Stimulated activated CD4-positive, alpha-beta T cell treated with anti-CD3 and anti-CD28 coated beads, TNF-alpha, amount 100 ng/mL, for 4 hours (primary cell): ENCODE data around the gene SUPT6H.
"Not testable (repeated sequence)": the region's sequence is repeated elsewhere in the genome, so short reads cannot be mapped to it uniquely, and the experiment has no call there.

Source experiments
- DNase-seq, 3 experiments: peaks; one replicate each; pipeline ENCODE4 v3.0.0-alpha.2; 2020; ENCODE audit warnings: low read depth in 3 of 3

SUPT6H gene

DNA sequence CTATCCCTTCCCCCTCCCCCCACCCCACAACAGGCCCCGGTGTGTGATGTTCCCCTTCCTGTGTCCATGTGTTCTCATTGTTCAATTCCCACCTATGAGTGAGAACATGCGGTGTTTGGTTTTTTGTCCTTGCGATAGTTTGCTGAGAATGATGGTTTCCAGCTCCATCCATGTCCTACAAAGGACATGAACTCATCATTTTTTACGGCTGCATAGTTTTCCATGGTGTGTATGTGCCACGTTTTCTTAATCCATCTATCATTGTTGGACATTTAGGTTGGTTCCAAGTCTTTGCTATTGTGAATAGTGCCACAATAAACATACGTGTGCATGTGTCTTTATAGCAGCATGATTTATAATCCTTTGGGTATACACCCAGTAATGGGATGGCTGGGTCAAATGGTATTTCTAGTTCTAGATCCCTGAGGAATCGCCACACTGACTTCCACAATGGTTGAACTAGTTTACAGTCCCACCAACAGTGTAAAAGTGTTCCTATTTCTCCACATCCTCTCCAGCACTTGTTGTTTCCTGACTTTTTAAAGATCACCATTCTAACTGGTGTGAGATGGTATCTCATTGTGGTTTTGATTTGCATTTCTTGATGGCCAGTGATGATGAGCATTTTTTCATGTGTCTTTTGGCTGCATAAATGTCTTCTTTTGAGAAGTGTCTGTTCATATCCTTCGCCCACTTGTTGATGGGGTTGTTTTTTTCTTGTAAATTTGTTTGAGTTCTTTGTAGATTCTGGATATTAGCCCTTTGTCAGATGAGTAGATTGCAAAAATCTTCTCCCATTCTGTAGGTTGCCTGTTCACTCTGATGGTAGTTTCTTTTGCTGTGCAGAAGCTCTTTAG is 74.1 kb downstream of the SUPT6H start:
- DNase-seq, result not testable (repeated sequence)

DNA sequence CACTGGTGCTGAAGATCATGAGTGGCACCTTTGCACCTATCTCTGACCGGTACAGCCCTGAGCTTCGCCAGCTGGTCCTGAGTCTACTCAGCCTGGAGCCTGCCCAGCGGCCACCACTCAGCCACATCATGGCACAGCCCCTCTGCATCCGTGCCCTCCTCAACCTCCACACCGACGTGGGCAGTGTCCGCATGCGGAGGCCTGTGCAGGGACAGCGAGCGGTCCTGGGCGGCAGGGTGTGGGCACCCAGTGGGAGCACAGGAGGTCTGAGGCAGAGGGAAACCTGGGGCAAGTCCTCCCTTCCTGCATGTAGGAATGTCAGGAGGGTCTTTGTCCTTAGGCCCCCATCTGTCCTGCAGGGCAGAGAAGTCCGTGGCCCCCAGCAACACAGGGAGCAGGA is 75.3 kb downstream of the SUPT6H start:
- DNase-seq, result no peak

DNA sequence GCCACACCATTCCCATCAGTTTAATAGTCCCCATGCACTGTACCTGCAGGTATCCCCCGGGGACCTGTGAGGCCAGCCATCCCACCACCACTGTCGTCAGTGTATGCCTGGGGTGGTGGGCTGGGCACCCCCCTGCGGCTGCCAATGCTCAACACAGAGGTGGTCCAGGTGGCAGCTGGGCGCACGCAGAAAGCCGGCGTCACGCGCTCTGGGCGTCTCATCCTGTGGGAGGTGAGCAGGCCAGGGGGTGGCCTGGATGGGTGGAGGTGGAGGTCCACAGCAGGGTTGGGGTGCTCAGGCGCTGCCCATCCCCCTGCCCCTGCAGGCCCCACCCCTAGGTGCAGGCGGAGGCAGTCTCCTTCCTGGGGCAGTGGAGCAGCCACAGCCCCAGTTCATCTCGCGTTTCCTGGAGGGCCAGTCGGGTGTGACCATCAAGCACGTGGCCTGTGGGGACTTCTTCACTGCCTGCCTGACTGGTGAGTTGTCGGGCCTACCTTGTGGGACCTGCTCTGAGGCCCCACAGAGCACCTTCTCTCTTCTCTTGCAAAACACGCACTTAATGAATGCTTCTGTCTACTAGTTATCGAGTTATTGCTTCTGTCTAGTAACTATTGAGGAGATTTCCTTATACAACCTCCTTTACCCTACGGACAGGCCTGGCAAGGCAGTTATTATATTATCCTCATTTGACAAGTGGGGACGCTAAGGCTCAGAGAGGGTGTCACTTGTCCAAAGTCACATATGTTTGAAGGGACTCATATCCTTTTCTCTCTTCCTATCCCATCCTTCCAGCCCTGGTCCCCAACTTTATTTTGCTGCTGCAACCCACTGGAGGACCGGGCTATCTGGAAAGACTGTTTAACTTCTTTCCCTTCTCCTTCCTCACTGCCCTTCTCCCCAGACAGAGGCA is 76.0 kb downstream of the SUPT6H start:
- no peak for DNase-seq

DNA sequence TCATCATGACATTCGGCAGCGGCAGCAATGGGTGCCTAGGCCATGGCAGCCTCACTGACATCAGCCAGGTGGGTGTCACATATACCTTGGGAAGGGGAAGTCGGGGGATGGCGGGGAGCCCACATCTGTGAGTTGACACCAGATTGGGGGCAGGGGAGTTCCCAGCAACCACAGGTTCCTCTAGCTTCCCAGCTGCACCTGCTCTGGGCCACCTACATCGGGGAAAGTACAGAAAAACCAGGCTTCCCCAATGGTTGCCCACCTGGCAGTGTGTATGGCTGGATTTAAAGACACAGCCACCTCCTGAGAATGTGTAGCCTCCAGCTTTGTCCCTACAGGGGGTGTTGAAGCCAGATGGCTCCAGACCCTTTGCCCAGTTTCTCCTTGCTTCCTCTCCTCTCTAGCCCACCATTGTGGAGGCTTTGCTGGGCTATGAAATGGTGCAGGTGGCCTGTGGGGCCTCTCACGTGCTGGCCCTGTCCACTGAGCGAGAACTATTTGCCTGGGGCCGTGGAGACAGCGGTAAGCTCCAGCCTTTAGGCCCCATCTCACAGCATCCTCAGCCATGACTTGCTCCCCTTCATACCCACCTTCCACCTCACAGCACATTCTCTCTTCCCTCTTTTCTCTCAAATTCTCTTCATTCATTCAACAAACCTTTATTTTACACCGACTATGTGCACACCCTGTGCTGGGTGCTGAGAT is 76.8 kb downstream of the SUPT6H start:
- peak in 2 of 3 experiments; percentile 61 to 65 for DNase-seq

DNA sequence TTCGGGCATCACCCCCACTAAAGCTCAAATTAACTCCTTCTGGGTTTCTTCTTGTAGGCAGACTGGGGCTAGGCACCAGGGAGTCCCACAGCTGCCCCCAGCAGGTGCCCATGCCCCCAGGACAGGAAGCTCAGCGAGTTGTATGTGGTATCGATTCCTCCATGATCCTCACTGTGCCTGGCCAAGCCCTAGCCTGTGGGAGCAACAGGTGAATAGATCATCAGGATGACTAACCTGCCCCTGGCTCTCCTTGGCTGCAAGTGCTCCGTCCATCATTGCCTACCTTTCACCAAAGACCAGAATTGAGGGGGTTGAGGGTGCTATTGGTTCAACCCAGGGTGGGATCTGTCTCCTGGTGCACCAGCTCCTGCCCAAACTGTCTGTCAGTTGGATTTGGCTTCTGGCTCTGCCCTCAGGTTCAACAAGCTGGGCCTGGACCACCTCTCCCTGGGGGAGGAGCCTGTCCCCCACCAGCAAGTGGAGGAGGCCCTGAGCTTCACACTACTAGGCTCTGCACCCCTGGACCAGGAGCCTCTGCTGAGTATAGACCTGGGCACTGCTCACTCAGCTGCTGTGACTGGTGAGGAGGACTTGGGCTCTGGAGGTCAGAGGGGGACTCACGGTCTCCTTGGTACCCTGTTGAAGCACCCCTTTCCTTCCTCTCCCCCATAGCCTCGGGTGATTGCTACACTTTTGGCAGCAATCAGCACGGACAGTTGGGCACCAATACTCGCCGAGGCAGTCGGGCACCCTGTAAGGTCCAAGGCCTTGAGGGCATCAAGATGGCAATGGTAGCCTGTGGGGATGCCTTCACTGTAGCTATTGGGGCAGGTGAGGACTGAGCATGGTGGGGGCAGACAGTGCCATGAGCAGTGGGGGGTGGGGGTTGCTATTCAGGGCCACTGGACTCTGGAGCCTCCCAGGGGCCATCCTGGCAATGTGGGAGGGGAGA is 78.7 kb downstream of the SUPT6H start:
- DNase-seq, result no peak

DNA sequence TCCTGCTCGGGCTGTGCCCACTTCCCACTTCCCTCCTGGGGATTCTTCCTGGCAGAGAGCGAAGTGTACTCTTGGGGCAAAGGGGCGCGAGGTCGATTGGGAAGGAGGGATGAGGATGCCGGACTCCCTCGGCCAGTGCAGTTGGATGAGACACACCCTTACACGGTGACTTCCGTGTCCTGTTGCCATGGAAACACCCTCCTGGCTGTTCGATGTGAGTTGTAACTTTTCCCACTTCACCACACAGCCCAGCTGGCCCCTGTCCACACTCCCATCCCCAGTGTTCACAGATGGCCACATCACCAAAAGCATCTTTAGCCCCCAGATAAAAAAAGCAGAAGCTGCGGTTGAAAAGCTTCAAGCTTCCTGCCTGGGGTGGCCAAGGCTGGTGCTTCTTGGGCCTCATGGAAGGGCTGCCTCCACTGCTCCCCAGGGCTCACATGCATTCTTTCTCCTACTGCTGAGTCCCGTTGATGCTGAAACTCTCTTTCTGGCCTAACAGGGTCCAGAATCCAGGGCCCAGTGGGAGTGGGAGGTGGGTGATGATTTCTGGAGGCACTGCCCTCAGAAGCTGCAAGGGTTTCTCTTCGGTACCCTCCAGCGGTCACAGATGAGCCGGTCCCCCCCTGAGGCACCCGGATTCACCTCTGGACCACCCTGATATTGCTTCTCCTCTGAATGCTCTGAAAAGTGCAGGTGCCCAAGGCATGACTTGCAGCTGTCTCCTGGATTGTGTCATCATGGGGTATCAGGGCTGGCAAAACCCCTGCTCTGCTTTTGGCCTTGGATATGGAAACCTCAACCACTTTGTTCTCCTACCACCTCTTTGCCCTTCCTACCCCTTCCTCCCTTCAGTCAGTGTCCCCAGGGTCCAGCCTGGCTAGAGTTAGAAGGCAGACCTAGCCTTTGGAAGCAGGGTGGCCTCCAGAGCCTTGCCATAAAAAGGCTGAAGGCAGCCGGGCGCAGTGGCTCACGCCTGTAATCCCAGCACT is 79.6 kb downstream of the SUPT6H start:
- DNase-seq, result no peak

DNA sequence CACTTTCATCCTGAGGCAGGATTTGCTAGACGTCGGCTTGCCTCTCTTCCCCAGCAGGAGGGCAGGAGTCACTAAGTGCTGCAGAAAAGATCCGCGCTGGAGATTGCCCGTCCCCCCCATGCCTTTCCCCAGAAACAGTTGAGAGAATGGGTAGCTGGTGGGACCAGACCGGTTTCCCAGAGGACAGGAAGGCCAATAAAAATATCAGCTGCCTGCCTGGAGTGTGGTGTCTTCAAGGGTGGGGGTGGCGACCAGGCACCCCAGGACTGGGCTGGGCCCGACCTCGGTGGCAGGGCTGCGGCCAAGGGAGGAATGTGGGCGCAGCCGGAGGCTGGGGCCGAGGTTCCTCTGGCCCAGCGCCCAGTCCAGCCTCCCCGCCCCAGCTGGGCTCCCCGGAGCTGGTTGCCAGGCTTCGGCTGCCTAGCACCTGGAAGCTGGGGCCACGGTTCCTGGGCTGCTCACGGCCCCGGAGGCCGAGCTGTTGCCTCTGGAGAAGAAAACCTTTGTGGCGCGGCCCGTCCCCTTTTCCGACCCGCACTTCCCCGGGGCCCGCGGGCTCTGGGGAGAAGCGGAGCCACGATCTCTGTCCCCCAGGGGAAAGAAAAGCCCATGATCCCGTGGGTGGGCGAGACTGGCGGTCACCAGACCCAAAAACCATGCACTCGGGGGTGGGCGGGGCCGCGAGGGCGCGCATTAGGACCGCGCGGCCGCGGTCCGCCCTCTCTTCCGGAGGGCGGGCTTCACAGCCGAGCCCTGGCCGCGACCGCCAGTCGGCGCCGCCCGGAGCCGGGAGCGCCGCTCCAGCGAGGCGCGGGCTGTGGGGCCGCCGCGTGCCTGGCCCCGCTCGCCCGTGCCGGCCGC is 81.5 kb downstream of the SUPT6H start, which contains the start of gene TRAF4:
TRAF4 (plus strand) TSS at position 769 of the 861 bp plus-strand sequence. CDS start 102 bp downstream, outside the sequence.
- peak; percentile 62 to 72 (median 65) for DNase-seq

DNA sequence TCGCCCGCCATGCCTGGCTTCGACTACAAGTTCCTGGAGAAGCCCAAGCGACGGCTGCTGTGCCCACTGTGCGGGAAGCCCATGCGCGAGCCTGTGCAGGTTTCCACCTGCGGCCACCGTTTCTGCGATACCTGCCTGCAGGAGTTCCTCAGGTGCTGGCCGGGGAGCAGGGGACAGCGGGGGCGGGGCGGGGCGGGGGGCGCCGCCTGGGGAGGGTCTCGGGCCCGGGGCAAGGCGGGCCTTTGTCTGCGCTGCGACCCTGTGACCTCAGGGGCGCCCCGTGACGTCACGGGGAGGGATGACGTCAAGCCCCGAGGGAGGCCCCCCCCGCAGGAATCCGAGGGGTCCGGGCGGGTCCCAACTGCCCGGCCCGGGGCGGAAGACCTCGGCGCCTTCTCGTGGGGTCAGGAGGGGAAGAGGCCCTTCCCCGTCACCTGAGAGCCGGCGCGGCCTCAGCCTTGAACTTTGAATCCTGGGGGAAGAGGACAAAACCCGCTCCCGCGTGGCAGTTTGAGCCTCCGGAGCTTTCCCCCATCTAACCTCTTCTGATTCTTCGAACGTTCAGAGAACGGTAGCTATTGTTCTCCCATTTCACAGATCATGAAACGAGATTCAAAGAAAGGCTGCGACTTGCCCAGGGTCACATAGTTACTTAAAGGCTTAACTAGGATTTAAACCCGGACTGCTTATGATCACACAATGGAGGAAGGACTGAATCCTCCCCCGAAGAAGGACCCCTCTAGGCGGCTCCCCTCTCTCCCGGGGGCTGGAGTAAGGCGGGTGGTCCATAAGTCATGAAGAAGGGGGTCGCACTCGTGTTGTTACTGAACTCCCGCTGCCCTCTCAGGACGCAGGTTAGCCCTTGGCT is 82.3 kb downstream of the SUPT6H start:
- peak; percentile 46 to 71 (median 56) for DNase-seq

DNA sequence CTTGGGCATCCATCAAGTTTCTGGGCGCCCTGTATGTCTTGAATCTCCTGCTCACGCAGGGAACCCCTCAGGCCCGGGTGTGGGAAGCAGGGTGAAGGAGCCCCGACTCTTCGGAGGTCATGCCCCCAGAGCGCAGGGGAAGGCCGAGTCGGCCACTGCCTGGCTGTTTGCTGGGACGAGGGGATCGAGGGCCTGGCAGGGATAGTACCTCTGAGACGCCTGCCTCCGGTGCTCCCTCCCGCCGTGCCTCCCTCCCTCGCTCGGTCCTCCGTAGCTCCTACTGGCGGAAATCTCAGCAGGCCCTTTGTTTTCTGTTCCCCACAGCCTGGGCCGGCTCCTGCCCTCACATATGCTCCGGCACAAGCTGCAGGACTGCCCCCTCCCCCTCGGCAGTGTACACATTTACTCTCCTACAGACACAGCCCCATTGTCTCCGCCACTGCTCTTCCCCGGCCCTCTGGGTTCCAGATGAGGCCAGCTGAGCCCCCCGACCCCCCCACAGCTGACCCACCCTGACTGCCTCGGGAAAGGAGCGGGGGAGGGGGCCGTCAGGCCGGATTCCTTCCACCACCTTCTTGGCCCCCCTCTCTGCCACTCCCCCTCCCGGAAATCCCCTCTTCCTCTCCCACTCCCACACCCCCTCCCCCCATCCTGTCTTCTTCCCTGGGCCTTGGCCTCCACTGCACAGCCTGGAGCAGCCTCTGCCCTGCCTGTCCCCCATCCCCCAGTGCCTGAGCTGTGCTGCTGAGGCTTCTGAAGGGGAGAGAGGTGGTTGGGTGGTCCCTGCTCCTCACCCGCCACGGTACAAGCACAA is 83.2 kb downstream of the SUPT6H start:
- no peak for DNase-seq

DNA sequence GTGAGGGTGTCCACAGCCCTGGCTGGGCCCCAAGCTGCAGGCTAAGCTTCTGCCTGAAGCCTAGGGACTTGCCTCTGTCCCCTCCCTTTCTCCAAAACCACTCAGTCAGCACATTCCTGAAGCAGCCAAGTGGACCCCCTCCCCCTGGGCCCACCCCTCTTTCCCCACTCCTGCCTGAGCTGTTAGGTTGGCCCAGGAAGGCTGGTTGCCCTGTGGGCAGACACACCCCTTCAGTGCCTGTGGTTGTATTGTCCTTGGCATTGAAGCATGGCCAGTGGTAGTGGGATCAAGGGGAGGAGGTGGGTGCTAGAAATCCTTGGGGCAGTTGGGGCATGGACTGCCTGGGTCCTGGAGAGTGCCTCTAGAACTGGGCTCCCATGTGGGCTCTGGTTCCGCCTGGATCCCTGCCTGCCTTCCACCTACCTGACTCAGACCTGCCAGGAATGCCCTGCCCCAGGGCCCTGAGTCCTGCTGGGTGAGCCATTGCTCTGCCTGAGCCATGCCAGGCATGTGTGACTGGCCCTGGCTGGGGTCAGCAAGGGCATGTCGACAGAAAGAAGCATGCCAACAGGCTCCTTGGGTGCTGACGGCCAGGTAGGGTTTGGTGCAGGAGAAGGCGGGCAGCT is 83.9 kb downstream of the SUPT6H start:
- DNase-seq, result no peak

DNA sequence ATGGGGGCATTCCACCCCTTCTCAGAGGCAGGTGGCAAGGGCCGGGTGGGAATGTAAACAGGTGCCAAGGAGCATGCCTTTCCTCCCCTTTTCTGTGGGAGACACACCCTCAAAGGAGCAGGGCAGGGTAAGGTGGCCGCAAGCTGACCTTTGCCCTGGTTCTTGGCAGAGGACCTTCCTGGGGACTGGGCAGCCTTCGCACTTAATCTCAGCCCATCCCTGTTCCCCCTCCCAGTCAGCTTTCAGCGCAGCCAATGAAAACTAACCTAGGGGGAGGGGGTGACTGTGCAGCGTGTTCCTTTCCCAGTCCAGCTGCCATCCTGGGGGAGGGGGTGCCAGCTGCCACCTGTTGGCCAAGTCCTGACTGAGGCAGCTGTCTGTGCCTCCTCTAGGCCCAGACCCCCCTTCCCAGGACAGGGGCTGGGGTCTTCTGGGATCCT is 84.6 kb downstream of the SUPT6H start:
- DNase-seq, result no peak

DNA sequence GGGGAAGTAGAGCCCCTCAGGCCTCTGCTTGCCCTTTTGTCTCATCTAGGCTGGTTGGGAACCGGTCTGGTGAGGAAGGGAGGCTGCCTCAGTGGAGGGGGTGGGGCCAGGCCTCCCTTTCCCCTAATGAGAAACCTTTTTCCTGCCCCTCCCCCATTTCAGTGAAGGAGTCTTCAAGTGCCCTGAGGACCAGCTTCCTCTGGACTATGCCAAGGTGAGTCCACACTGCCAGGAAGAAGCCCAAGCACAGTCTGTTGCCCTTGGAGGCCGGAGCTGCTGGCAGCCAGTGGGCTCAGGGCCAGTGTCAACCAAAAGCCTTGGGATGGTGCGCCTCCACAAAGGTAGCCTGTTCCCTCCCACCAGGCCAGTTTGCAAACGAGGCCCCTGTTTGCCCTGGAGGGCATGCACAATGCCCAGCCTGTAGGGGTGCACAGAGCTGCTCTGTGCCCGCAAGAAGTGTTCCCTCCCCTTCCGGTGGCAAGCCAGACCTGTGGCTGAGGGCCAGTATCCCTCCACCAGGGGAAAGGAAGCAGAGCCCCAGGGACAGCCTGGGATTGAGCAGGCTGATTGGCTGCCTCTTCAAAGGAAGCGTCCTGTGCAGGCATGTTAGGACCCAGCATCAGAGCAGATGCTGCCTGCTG is 85.2 kb downstream of the SUPT6H start:
- DNase-seq, result no peak

DNA sequence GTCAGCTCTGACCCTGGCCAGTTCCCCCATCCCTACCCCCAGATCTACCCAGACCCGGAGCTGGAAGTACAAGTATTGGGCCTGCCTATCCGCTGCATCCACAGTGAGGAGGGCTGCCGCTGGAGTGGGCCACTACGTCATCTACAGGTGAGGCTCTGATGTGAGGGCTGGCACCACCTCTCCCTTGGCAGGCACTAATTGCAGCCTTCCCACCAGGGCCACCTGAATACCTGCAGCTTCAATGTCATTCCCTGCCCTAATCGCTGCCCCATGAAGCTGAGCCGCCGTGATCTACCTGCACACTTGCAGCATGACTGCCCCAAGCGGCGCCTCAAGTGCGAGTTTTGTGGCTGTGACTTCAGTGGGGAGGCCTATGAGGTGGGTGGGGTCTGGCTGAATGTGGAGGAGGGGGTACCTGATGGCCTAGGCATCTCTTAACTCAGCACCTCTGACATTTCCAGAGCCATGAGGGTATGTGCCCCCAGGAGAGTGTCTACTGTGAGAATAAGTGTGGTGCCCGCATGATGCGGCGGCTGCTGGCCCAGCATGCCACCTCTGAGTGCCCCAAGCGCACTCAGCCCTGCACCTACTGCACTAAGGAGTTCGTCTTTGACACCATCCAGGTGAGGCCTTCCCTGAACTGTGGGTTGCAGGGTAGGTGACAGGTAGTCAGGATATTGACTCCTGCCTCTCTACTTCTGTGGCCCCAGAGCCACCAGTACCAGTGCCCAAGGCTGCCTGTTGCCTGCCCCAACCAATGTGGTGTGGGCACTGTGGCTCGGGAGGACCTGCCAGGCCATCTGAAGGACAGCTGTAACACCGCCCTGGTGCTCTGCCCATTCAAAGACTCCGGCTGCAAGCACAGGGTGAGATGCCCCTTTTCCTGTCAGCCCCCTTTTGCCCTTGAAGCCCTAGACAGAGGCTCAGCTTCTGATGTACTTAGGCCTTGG is 86.1 kb downstream of the SUPT6H start:
- DNase-seq, result no peak

DNA sequence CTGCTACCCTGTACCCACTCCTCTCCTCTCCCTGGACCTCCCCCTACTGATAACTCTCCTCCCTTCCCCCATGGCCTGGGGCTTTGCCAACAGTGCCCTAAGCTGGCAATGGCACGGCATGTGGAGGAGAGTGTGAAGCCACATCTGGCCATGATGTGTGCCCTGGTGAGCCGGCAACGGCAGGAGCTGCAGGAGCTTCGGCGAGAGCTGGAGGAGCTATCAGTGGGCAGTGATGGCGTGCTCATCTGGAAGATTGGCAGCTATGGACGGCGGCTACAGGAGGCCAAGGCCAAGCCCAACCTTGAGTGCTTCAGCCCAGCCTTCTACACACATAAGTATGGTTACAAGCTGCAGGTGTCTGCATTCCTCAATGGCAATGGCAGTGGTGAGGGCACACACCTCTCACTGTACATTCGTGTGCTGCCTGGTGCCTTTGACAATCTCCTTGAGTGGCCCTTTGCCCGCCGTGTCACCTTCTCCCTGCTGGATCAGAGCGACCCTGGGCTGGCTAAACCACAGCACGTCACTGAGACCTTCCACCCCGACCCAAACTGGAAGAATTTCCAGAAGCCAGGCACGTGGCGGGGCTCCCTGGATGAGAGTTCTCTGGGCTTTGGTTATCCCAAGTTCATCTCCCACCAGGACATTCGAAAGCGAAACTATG is 87.0 kb downstream of the SUPT6H start:
- no peak for DNase-seq
